ENCODE measurements around the gene CDH6.

DNA sequence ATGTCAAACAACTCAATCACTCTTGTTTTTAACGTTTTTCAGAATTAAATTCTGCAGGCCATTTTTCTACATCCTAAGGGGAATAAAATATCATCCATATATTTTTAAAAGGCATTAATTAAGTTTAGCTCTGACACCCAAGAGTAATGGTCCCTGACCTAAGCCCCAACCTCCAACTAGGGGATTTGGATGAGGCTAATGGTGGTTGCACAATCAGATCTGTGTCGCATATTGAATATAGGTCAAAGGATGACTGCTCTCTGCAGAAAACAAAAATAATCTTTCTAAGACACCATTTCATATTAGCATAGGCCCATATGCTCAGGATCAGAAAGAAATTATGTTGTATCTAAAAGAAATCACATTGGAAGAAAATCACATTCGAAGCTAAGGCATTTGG, 20.7 kb downstream of the CDH6 start:
- TF ChIP-seq GATA2 (IDR thresholded peaks at IDR 0.05; ENCODE audit: low read depth, low read length) (no peak), GATA3 (IDR thresholded peaks at IDR 0.05; ENCODE audit: low read depth, low read length) (no peak)
